HT-29 (cell line): Measurements from ENCODE around the gene DOCK8. TPM values are rescaled to one million over a fixed set of nuclear protein-coding genes. Genes with fewer than 3 reads are reported as not detected.
"Not testable (repeated sequence)": the region's sequence is repeated elsewhere in the genome, so short reads cannot be mapped to it uniquely, and the experiment has no call there.

ENCODE experiments used
- DNase-seq: peaks from one replicate; pipeline ENCODE4 v3.0.0-alpha.2; 2015; ENCODE audit warnings: low spot score
- total RNA-seq: library from RNA; depleted of rRNA; stranded (reverse); fragments of >200 nt; shearing (Covaris generic); gene quantifications from 2 replicates; pipeline ENCODE4 v1.2.3, GENCODE V29; 2014; rRNA removed

The DOCK8 gene
- total RNA-seq: not detected in 2 replicates

DNA sequence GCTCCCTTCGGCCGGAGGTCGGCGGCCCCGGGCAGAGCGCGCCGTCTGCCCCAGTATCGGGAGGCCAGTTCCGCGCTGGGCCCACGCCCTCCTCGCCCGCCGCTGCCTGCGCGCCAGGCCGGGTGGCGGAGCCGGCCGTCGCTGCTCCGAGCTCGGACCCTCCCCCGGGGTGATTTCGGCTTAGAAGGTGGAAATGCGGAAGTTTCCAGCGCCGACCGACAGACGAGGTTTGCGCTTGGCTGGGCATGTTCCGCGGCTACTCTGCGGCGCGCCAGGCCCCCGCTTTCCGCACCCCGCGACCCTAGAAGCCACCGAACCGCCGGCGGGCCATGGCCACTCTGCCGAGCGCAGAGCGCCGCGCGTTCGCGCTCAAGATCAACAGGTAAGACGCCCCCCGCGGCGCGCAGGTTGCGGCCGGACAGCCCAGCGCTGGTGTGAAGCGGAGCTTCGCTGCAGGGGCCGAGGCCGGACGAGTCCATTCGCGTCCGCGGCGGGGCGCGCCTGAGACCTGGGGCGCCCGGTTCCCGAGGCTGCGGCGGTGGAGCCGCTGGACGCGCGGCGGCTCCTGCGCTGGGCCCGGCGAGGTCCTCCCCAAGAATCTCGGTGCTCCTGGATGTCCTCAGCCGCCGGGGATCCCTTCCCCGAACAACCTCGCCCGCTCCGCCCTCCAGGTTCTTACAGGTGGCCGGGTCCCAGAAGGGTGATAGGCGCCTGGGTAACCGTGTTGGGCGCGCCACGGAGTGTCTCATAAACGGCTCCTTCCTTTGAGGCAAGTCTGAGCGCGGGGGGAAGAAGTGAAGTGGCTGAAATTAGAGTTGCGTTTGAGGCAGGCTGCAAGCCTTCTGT lies at the start of gene DOCK8:
Gene DOCK8 (plus strand): TSS at position 218 of the 846 bp plus-strand sequence. CDS start 112 bp downstream, at position 330.
- no peak for DNase-seq

DNA sequence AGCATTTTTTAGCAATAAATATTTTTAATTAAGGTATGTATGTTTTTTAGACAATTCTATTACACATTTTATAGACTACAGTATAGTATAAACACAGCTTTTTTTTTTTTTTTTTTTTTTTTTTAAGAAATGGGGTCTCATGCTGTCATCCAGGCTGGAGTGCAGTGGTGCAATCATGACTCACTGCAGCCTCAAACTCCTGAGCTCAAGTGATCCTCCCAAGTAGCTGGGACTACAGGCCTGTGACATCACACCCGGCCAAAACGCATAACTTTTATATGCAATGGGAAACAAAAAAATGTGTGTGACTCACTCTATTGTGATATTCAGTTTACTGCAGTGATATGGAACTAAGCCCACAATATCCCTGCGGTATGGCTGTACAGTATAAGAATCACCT lies 44.9 kb upstream of the DOCK8 start:
- DNase-seq: not testable (repeated sequence)

DNA sequence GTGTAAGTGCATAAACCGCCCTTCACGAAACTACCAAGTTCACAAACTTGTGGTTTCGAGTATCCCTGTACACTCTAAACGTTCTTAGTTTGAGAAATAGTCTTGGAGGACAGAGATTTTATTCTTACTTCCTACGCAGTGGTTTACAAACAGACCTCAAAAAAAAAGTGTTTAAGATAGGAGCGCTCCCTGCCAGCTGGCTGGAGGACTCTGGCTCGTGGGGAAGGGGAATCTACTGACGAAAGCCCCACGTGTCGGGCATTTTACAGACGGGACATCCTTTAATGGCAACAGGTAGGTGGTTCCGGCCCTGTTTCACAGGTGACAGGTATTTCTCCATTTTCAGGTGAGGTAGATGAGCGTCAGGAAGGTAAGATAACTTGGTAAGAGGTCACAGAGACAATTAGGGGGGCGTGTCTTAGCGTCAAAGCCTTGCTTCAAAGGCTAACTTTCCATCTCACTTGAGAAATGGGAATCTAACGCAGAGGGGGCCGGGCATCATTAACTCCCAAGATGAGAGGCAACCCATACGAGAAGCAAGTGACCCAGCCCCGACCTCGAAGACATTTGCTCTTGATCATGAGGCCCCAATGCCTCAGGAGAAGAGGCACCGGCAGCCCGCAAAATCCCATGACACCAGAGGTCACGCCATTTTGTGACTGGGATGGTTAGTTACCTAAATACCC lies 36.4 kb upstream of the DOCK8 start:
- DNase-seq: not testable (repeated sequence)

DNA sequence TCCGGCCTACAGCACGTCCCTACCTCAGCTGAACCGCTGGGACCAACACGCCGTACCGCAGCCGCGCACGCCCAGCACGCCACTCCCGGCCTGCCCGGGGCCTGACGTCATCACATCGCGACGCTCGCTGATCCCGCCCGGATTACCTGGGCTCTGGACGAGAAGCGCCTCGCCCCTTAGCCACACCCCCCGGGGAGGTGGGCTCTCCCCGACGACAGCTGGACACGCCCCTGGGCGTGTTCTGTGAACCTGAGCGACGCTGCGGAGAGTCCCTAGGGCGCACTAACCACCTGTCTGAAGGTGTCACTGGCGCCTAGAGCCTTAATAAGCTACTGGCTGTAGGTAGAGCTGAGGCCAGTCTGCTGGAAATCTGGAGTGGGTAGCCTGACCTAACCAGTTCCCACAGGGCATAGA lies 35.7 kb upstream of the DOCK8 start, which contains the start of gene ZNG1A:
Gene ZNG1A (minus strand): TSS at position 87 of the 414 bp plus-strand sequence. CDS start 87 bp downstream, outside the sequence.
- not testable (repeated sequence) for DNase-seq

DNA sequence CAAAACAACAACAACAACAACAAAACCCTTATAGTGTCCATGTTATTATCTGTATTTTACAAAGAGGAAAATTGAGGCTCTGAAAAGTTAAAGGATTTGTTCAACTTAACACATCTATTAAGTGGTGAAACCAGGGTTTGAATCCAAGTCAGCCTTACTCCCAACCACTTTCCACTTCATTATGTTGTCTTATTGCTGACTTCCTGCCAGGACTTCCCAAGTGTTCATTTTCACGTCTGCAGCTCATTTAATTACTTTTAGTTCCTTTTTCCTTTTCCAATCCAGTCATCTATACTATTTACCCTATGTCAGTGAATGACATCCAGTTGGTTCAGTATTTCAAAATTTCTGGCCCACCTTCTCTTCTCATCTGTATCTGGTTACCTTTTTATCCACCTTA lies 15.1 kb upstream of the DOCK8 start:
- not testable (repeated sequence) for DNase-seq

DNA sequence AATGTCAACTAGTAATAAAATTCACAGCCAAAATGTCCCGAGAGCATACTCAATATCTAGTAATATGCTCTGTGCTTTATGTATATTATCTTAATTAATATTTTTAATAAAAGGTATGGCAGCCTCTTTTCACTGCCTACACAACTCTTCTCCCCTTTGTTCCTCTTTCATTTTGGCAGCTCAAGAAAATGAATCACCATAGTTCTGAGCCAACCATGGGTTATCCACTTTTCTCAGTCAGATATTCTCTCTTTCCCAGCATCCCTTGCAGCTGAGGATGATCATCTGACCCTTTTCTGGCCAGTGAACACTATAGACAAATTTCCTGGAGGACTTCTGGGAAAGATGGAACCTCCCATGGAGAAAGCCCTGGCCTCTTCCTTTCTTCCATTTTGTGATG lies 8.2 kb upstream of the DOCK8 start:
- no peak for DNase-seq

DNA sequence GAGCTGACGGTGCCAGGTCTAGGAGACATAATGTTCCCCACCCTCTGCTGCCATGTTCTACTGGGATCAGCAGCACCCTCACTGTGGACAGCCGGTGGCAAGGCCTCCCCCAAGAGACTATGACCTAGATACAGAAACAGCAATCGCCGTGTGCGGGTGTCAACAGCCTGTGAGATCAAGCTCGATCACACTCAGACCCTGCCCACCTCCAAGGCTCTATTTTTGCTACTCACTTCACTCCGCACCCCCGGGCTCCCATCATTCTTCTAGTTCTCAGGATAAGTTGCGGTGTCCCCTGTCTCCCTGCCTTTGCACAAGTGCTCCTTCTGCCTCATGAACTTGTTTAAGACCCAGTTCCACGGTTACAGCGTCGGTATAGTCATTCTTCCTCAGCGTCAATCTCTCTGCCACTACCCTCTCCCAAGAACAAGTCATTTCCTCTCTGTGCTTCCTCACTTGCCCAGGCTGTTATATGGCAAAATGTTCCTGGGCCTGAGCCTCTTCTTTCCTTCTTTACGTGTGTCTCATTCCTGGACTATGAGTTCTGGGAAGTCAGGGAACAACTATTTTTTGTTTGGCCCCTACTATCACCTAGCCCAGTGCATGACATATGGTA lies 5.4 kb upstream of the DOCK8 start:
- no peak for DNase-seq

DNA sequence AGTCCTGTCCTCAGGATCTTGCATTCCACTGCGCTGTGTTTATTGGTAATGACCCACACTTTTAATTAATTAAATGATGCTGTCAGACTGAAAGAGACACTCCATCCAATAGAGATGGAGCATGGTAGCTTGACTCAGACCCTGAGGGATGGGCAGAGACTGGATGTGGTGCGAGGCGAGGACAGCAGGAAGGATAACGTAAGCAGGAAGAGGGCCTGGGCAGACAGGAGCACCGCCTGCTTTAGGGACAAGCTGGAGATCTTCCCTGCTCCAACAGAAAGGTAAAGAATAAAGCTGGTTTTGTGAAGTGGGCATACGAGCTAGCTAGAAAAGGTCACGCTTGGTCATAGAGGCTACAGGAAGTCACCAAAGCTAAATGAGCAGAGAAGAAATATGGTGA lies 3.6 kb upstream of the DOCK8 start:
- DNase-seq: no peak

DNA sequence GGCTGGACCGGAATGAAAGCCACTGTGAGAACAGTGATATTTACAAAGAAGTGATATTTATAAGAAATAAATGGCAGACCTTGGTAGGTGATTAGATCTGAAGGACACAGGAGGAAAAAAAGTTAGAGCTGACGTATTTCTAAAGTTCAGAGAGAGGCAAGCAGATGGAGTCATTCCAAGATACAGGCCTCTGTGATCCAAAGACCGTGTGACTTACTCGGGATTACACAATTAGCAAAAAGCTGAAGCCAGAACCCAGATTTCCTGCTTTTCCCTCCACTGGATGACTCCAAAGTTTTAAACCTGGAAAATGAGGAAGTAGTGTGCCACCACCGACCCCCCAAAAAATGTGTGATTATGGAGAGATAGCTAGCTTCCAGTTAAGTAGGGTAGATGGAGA lies 3.1 kb upstream of the DOCK8 start:
- DNase-seq: no peak

DNA sequence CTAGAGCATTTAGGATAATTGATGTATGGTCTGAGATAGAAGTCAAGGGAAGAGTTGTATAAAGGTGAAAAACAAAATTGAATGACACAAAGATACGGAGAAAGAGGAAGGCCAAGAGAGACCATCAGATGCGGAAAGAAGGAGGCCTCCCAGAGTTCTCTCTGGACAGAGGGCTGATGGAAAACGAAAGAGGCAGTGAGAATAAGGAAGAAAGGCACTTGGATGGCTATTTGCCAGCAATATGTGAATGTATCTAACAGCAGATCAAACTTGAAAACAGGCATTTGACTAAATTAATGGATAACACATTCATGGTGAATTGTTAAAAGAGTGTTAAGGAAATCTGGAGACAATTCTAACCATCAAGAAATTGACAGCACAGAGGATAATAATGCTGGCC lies 2.4 kb upstream of the DOCK8 start:
- DNase-seq: no peak

DNA sequence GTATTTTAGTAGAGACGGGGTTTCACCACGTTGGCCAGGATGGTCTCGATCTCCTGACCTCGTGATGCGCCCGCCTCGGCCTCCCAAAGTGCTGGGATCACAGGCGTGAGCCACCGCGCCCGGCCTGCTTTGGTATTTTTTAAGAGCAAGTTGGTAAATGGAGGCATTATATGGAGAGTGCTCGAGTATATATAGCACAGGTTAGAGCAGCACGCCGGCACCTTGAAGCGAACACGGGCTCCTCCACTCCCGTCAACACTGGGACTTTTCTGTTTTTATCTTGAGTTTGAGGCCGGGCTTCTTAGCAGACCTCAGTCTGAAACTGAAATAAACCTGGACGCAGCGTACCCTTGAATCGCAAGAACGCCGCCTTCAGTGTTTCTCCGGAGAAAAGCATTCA lies 764 bp upstream of the DOCK8 start:
- DNase-seq: not testable (repeated sequence)

DNA sequence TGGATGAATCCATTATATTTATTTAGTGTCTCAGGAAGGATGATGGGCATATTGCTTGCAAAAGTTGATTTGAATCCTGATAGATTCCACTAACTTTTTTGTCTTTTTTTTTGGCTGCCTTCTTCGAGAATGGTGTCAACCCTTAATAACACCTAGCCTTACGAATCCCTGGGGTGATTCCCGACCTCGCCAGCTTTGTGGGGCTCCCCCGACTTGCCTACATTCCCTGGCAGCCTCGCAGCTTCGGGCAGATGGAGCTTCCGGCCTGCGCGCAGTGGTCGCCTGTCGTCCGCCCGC lies 366 bp upstream of the DOCK8 start:
- DNase-seq: no peak

DNA sequence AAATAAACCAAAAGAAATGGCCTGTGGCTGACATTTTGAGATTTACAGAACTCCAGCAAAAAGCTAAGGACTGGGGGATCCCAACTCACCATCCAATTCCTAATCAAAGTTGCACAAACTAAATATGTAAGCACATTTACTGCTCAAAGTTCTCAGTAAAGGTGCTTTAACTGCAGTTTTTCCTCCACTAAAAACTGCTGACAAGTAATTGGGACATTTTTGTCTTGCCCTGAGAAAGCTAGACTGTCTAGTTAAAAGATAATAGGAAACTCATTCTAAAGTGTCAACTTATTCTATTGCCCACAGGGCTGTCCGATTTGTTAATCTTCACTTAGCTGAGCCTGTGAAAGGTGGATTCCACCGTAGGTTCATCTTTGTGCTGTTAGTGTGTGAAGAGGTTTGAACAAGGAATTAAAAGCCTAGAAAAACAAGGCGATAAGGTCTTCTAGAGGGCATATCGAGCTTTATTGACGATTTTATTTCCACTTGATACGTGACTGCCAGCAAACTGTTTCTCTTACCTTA lies 1.0 kb downstream of the DOCK8 start:
- DNase-seq: no peak

DNA sequence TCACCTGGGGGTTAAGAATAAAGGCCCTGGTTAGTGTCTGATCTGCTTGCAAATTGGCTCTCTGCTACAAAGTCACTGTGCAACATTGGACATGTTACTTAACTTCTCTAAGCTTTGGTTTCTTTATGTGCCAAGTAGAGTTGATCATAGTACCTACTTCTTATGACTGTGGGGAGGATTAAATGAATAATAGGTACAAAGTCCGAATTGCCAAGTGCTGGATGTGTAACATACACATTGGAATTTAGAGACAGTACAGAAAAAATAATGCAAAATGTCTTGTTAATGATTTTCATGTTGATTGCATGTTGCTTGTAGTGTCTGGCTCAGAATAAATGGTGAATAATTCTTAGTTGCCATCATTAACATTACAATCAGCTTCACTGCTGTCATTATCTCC lies 2.2 kb downstream of the DOCK8 start:
- DNase-seq: no peak

DNA sequence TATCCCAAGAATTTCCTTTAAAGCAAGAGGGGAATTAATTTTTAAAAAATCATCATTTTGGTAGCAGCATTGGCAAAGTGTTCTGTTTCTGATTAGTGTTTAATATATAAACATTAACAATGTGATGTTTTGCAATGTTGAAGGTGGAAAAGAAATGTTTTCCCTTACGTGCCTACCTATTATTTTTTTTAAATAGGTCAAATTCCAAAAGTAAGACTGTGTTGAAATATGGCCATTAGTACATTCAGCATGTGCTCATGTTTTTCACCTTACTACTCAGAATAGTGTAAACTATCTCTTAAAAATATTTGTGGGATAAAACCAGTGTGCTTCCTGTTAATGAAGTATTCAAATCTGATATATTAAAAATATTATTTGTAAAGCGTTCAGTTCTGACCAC lies 3.3 kb downstream of the DOCK8 start:
- DNase-seq: no peak

DNA sequence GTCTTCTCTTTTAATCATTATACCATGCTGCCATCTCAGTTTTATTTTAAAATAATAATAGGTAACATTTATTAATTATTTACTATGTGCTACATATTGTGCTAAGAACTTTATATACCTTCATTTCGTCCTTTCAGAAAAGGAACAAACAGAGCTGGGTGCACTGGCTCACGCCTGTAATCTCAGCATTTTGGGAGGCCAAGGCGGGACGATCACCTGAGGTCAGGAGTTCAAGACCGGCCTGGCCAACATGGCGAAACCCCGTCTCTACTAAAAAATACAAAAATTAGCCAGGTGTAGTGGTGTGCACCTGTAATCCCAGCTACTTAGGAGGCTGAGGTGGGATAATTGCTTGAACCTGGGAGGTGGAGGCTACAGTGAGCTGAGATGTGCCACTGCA lies 4.4 kb downstream of the DOCK8 start:
- not testable (repeated sequence) for DNase-seq

DNA sequence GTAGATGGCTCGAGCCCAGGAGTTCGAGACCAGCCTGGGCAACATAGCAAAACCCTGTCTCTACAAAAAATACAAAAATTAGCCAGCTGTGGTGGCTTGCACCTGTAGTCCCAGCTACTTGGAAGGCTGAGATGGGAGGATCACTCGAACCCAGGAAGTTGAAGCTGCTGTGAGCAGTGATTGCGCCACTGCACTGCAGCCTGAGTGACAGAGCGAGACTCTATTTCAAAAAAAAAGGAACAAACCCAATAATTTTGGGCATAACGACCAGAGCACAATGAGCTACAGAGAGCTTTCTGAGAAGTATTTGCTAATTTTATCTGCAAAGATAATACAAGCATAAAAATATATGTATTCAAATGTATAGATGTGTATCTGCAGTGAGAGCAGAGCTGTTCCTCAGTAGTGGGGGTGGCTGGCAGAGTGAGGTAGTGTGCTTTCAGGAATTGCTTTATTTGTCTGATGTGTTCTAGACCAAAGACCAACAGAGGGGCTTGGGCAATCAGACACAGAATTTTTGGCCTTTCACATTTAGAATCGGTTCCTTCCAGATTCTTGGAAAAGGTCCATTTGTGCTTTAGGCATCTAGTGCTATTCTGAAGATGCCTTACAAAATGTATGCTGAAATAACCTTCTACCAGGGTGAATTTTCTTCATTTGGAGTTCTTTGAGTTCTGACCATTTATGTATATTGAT lies 5.2 kb downstream of the DOCK8 start:
- no peak for DNase-seq

DNA sequence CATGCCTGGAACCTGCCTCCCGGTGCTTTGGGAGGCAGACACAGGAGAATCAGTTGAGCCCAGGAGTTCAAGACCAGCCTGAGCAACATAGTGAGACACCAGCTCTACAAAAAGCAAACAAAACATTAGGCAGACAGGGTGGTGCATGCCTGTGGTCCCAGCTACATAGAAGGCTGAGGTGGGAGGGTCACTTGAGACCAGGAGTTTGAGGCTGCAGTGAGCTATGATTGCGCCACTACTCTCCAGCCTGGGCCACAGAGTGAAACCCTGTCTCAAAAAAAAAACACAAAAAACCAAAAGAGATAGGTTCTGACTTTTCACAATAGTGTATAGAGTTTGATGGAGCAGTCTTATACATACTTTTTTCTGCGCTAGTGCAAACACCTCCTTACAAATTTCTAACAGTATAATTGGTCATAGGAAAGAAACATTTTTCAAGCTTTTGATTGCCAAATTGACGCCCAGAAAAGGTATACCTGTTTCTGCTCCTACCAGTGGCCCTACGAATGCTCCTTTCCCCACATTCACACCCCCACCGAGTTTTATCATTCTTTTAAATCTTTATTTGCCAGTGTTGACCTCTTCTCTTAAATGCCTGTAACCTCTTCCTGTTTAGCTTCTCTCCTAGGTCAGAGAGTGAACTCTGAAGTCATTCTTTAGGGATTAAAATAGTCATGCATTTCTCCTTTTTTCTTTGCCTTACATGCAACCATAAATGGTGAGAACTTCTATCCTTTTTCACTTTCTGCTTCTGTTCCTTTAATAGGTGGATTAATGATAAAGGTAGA lies 7.5 kb downstream of the DOCK8 start:
- DNase-seq: peak; percentile 25

DNA sequence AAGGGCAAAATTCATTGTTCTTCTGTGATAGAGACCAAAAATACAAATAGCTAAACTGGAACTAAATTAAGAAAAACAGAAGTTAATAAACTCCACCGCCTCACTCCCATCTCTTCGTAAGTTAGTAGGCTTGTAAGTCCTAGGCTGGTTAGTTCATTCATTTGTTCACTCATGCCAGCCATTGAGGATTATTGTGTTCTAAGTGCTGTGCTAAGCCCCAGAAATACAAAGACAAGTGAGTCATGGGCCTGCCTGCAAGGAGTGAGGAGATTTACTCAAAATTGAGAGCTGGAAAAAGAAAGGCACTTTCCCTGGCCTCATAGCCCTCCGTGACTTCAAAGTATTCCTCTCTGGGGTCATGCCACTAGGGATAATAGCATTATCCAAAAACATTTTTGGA lies 8.5 kb downstream of the DOCK8 start:
- DNase-seq: no peak

DNA sequence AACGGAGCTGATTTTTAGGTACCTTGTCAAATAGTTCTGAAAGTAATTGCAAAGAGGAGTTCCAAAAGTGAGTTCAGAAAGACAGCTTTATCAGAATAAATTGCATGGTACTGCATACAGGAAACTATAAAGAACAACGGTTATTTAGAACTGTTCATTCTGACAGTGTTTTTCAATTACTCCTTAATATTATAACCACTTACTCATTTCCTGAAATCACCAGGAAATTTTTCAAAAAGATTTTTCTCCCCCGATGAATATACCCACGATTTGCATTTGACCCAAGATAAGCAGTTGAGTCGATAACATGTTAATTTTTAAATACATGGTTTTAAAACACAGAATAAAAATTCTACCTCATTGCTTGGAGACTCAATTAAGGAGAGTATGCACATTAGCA lies 9.4 kb downstream of the DOCK8 start:
- no peak for DNase-seq
